HG03025 (cell line): ENCODE results near the gene FGF12.

ENCODE experiments used
- ATAC-seq: cut with Tn5 transposase; IDR thresholded peaks from one replicate; pipeline ENCODE4 v1.9.1; 2021; ENCODE audit warnings: mild to moderate bottlenecking, moderate library complexity; ENCODE audit not compliant: unreplicated experiment, low FRiP score

The FGF12 gene

GRCh38 chr3:192687488-192688152 is 39.7 kb downstream of the FGF12 start:
- ATAC-seq, result no peak

- ATAC-seq, result no peak
These were observed 41.5 kb downstream of the FGF12 start for GRCh38 chr3:192685801-192686200.

- no peak for ATAC-seq
These were observed 43.2 kb downstream of the FGF12 start for GRCh38 chr3:192684151-192684550.

GRCh38 chr3:192675958-192676649 is 51.2 kb downstream of the FGF12 start:
- ATAC-seq, result no peak

GRCh38 chr3:192655628-192656027 is 71.7 kb downstream of the FGF12 start:
- ATAC-seq, result no peak

GRCh38 chr3:192655040-192655439 is 72.3 kb downstream of the FGF12 start:
- ATAC-seq, result no peak

GRCh38 chr3:192653862-192654261 is 73.5 kb downstream of the FGF12 start:
- no peak for ATAC-seq

- no peak for ATAC-seq
These were observed 74.6 kb downstream of the FGF12 start for GRCh38 chr3:192652727-192653126.

- no peak for ATAC-seq
These were observed 75.4 kb downstream of the FGF12 start for GRCh38 chr3:192651836-192652512.

GRCh38 chr3:192645437-192645836 is 81.9 kb downstream of the FGF12 start:
- ATAC-seq, result no peak

GRCh38 chr3:192642651-192643050 is 84.7 kb downstream of the FGF12 start:
- ATAC-seq, result no peak

- ATAC-seq, result no peak
These were observed 85.4 kb downstream of the FGF12 start for GRCh38 chr3:192641919-192642318.

GRCh38 chr3:192639987-192640386 is 87.4 kb downstream of the FGF12 start:
- ATAC-seq, result no peak

- ATAC-seq, result no peak
These were observed 89.5 kb downstream of the FGF12 start for GRCh38 chr3:192637803-192638202.

GRCh38 chr3:192636517-192637444 is 90.6 kb downstream of the FGF12 start:
- ATAC-seq, result no peak

GRCh38 chr3:192629429-192629828 is 97.9 kb downstream of the FGF12 start:
- ATAC-seq, result no peak

GRCh38 chr3:192621909-192622308 is 105.4 kb downstream of the FGF12 start:
- no peak for ATAC-seq

GRCh38 chr3:192620275-192620674 is 107.1 kb downstream of the FGF12 start:
- no peak for ATAC-seq

- ATAC-seq, result no peak
These were observed 115.9 kb downstream of the FGF12 start for GRCh38 chr3:192611411-192611810.

GRCh38 chr3:192608726-192609600 is 118.4 kb downstream of the FGF12 start:
- ATAC-seq, result no peak
